ENCODE measurements around the gene LAMC1.

Gene LAMC1

DNA sequence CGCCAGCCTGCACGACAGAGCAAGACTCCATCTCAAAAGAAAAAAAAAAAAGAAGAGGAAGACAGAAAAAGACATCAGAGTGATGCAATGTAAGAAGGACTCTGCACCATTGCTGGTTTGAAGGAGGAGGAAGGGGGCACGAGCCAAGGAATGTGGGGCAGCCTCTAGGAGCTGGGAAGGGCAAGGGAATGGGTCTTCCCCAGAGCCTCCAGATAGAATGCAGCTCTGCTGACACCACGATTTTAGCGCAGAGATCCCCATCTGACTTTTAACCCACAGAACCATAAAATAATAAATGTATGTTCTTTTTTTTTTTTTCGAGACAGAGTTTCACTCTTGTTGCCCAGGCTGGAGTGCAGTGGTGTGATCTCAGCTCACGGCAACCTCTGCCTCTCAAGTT, 129.0 kb downstream of the LAMC1 start:
- DNase-seq: no peak

GRCh38 chr1:183155939-183156338, 132.7 kb downstream of the LAMC1 start:
- DNase-seq: no peak

DNA sequence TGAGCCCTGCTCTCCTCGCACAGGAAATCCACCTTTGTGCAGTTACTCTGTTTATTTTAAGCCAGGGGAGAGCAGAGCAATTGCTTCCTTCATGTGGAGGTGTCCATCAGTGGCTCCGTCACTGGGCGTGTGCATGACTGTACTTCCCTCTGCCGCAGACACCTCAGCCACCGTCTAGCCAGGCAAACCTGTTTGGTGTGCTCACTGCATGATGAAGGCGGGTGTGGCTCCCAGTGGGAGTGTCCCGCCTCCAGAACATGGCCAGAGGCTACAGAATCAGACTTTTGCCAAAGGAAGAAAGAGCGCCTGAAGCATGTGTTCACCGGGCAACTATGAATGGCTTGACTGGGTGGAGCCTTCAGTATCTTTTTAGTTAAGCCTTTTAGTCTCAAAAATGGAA, 136.7 kb downstream of the LAMC1 start:
- no peak for DNase-seq

DNA sequence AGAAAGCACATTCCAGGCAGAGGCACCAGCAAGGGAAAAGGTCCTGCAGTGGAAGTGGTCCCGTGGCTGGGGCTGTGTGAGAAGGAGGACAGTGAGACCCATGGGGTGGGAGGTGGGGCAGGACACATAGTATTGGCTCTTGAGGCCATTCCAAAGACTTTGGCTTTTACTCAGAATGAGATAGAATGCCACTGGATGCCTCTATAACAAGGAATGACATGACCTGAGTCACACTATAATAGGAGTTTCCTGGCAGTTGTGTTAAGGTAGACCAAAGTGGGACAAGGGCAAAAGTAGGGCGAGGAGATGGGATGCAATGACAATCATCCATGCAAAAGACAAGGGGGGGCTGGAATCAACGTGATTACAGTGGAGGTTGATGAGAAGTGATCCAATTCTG, 138.2 kb downstream of the LAMC1 start:
- DNase-seq: no peak

DNA sequence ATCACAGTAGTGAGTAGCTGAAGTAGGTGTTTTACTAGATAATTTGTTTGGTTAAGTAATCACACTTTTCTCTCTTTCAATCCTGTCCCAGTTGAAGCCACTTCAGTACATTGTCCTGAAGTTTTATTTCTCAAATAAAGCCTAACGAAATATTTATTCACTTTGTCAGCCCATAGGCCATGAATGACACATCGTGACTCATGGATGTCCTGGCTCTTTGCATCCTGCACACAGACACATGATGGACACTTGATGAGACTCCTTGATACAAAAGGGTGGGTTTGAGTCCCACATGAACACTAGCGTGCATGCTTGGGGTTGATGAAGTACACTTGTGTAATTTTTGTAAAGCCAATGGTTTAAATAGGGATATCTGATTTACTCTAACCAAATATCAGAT, 140.1 kb downstream of the LAMC1 start:
- DNase-seq: peak; percentile 62 to 69

DNA sequence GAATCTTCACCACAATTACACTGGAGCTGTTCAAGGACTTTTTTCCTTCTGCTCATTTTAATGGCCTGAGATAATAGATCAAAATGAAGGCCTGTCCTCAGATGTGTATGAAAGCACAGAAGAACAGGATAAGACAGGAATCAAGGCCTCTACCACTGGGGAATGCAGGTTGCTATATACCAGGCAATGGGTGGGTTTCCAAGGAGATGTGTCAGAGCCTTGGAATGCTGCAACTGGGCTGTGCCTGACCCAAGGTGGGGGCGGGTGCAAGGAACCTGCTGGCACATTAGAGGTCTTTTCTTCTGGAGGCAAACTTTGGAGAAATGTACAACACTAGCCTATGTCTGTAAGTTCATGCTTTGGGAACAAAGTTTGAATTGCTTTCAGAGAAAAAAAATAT, 141.1 kb downstream of the LAMC1 start:
- peak; percentile 63 to 84 for DNase-seq

GRCh38 chr1:183164963-183165362, 141.7 kb downstream of the LAMC1 start:
- no peak for DNase-seq

DNA sequence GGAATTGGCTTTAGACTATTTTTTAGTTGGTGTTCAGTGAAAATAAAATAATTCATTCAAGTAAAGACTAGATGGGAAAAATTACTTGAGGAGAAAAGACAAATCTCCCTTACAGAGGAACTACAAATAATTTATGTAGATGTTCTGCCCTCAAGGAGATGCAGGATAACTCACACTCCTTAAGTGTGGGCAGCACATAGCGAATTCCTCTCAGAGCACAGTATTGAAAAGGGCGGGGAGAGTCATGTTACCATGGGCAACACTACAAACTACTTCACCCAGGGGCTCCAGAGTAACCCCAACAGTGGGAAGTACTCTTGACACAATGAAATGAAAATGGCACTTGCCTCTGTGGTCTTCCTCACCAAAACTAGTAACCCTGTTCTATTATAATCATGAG, 142.2 kb downstream of the LAMC1 start:
- DNase-seq: no peak

- DNase-seq: no peak
These were observed 143.2 kb downstream of the LAMC1 start for GRCh38 chr1:183166454-183166853.

- DNase-seq: no peak
These were observed 144.5 kb downstream of the LAMC1 start for GRCh38 chr1:183167676-183168075.

DNA sequence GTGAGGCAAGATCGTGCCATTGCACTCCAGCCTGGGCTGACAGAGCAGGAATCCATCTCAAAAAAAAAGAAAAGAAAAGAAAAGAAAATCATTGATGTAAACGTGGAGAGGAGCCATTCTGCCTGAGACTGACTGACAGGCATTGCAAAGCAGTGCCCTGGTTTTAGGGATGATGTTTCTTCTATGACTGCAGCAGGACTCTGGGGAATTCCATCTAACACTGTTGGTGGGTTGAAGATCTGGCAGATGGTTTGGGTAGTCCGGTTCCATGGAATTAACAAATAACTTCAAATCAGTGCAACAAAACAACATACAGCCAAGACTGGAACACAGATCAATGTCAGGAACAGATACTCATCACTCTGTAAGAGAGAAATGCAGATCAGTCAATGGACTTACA, 145.1 kb downstream of the LAMC1 start:
- no peak for DNase-seq

- DNase-seq: no peak
These were observed 150.6 kb downstream of the LAMC1 start for GRCh38 chr1:183173828-183174227.

DNA sequence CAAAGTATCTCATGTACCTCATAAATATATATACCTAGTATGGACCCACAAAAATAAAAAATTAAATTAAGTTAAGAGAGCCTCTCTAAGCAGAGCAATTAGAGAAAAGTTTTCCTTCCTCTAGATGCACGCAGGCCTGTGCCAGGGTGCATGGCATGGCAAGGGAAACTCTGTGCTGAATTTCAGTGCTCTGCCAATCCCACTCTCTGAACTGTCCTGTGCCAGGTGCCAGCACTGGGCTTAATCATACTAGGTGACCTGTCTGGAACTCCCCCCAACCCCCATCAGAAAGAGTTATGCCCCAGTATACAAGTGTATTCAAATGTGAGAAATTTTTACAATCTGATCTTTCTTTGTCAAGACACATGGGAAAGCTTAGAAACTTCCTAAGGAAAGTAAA, 152.4 kb downstream of the LAMC1 start:
- no peak for DNase-seq

- DNase-seq: no peak
These were observed 155.3 kb downstream of the LAMC1 start for GRCh38 chr1:183178545-183178944.

- no peak for DNase-seq
These were observed 155.8 kb downstream of the LAMC1 start for GRCh38 chr1:183179033-183179432.

DNA sequence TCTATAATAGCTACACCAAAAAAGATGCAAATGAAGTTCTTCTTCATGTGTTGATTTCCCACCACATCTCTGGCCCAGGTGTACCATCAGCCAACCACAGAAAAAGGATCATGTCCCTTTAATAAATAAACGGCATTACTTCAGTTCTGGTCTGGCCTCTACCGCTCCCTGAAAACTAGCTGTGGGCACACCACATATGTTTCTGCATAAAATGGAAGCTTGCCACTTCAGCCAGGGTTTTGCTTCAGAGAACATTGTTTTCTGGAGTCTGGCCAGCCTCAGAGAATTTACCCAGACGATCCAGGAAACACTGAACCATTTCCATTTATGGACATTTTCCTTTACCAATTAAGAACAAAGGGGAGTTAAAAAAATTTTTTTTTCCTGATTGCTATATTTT, 157.0 kb downstream of the LAMC1 start:
- DNase-seq: no peak

- peak in 1 of 2 experiments; percentile 31 for DNase-seq
These were observed 157.4 kb downstream of the LAMC1 start for GRCh38 chr1:183180634-183181056.

DNA sequence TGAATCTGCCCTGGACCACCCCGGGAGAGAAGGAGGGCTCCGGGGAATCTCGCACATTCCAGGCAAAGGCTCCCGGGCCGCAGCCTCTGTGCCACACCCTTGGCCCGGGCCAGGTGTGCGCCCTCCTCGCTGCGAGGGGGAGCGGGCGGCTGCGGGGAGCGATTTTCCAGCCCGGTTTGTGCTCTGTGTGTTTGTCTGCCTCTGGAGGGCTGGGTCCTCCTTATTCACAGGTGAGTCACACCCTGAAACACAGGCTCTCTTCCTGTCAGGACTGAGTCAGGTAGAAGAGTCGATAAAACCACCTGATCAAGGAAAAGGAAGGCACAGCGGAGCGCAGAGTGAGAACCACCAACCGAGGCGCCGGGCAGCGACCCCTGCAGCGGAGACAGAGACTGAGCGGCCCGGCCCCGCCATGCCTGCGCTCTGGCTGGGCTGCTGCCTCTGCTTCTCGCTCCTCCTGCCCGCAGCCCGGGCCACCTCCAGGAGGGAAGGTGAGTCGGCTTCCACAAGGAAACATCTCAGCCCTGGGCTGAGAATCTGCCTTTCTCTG, 162.8 kb downstream of the LAMC1 start, which contains the start of gene LAMC2:
Gene LAMC2, plus strand, starts transcription at position 324 of the 550 bp plus-strand sequence. Its CDS starts 89 bp downstream, at position 413.
- DNase-seq: no peak

GRCh38 chr1:183186841-183187240, 163.6 kb downstream of the LAMC1 start:
- no peak for DNase-seq

GRCh38 chr1:183188240-183188639, 165.0 kb downstream of the LAMC1 start:
- DNase-seq: no peak

DNA sequence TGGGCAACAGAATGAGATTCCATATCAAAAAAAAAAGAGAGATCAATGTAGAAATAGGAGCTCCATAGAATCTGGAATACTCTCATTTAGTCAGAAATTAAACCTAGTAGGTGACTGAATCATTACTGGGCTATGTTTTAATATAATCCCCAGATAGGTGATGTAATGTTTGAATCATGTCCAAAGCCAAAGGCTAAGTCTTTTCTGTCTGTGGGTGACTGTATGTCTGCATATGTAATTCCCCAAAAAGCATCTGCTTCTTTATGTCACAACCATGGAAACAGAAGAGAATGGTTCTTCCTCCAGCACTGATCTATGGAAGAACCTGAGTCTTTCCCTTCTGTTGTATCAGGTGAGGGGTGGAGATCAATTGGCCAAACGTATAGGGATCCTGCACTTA, 168.6 kb downstream of the LAMC1 start:
- no peak for DNase-seq

- DNase-seq: no peak
These were observed 170.8 kb downstream of the LAMC1 start for GRCh38 chr1:183193963-183194525.

GRCh38 chr1:183194527-183195141, 171.4 kb downstream of the LAMC1 start:
- DNase-seq: no peak

DNA sequence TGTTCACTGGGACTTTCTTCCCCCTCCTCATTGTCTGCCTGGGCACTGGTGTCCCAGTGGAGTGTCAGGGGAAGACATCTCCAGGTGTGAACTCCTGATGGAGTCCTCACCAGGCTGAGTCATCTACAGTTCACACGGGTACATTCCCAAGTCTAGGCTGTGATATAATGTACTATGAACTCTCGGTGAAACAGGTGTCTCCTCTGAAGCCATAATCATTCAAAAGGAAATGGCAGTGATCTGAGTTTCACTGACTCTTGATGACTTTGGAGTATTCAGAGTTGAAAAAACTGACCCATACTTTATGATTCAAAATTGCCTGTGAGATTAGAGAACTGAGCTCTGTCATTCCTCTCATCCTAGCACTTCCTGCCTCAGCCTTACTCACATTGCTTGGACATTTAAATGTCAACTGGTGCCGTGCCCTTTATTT, 171.9 kb downstream of the LAMC1 start:
- DNase-seq: no peak
